CD4-positive, alpha-beta T cell treated with Interleukin-15 for 1 hour (primary cell): ENCODE measurements around the gene MEGF11.

Source experiments
- DNase-seq: peaks from one replicate; pipeline ENCODE4 v3.0.0-alpha.2; 2020

Gene MEGF11

DNA sequence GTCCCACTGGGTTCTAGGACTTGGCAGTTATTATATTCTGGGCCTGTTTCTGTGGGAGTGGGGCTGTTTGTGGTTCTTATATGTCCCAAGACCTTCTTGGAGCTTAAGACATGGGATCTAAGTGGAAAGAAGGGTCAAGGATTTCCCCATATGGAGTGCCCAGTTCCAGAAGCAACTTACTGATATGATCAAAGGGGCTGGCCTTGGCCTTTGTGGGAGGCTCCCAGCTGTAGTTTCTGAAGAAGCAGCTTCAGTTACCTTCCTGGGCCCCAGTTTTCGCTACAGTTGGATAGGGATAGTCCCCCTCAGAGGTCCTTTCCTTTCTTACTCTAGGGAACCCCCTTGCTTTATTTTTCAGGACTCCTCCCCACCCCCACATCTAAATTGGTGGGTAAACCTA is 328.2 kb downstream of the MEGF11 start:
- no peak for DNase-seq

DNA sequence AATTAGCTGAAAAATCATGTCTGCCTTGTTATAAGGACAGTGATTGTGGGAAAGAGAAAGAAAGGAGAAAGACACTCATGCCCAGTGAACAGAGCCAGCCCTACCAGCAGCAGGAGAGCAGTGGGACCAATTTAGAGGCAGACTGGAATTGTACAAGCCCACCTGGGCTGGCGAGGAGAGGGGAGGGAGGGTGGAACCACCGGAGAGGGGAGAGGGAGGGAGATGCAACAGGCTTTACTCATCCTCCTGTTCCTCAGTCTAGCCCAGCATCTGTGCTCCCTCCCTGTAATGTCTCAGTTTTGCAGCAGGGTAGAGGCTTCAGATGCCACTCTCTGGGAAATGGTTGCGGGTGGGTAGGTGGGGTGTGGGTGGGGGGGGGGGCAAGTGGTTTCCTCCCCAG is 329.5 kb downstream of the MEGF11 start:
- no peak for DNase-seq

DNA sequence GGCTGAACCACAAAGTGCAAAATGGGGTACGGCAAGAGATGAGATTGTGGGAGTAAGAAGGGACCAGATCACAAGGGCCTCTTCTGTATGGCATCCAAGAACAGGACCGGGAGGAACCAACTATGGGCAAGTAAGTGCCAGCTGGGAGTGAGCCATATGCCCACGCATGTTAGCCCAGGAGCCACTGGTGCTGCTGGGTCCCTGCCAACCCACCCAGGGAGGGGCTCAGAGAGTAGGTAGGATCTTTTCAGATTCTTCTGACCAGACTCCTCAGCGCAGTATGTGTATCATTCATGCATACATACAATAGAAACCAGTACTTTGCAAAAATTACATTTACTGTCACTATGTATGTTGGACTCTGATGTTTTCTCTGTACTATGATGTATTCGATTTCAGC is 330.3 kb downstream of the MEGF11 start:
- DNase-seq = no peak

DNA sequence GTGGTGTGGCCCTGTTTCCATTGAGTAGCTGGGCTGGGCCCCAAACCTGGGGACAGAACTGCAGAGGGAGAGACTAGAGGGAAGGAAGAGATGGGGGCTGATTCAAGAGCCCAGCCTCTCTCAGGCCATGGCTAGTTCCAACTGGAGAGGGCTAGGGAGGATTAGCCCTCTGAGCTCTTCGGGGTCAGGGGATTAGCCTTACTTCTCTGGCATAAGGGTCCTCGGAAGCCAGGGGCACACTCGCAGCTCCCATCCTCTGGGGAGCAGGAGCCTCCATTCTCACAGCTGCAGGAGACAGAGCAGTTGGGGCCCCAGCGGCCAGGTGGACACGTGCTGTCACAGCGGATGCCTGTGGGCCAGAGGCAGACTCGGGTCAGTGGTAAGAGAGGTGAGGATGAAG is 330.9 kb downstream of the MEGF11 start:
- no peak for DNase-seq

DNA sequence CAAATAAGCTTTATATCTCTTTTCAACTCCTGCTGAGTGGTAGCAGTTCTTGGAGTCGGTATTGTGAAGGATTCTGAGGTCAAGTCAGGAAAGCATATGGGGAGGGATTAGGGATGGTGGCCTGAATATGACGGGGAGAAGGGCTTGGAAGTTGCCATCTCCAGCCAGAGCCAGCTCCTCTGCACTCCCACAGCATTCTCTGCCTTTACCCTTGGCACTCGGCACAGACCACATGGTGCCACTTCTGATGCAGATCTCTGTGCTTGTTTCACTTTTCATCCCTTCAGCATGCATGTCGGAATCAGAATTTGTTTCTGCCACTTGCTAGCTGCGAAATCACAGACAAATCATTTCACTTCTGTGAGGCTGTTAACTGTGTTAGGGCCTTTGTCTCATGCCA is 331.8 kb downstream of the MEGF11 start:
- no peak for DNase-seq

DNA sequence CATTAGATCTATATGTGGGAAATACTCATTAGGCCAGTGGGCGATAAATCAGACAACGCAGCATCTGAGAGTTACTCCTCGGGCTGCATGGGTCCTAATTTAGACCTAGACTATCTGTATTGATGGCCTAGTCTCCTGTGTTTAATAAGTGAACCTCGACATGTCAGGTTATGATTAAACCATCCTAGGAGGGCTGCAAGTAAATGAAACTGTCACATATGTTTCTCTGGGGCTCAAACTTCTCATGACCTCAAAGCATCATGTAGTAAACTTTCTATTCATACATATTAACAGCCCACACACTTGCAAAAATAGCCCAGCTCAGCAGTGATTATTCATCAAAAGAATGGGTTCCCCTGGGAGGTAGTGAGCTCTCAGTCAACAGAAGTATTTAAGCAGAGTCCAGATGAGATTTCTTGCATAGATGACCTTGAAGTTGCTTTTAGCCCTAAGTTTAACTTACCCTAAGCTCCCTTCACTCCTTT is 332.7 kb downstream of the MEGF11 start:
- no peak for DNase-seq

DNA sequence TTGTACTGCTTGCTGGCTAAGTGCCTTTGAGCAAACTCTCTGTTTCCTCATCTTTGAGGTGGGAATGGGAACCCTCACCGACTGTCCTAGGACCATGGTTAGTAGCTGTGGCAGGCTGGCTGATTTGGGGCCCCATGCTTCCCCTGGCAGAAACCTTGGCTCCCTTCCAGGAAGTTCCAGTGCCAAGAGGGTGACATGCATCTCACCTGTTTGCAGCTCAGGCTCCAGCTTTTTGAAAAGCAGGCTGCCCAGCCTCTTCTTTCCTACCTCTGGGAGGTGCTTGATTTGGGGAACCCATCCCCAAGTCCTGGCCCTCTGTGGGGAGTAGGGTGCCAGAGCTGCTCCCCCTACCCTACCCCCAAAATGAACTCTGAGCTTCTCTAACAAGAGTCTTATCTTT is 333.4 kb downstream of the MEGF11 start:
- no peak for DNase-seq

DNA sequence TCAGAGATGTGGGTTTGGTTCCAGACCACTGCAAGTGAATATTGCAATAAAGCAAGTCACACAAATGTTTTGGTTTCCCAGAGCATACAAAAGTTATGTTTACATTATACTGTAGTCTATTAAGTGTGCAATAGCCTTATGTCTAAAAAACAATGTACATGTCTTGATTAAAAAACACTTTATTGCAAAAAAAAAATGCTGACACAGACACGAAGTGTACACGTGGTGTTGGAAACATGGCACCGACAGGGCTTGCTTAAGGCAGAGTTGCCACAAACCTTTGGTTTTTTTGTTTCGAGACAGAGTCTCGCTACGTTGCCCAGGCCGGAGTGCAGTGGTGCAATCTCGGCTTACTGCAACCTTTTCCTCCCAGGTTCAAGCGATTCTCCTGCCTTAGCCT is 334.2 kb downstream of the MEGF11 start:
- DNase-seq = no peak

DNA sequence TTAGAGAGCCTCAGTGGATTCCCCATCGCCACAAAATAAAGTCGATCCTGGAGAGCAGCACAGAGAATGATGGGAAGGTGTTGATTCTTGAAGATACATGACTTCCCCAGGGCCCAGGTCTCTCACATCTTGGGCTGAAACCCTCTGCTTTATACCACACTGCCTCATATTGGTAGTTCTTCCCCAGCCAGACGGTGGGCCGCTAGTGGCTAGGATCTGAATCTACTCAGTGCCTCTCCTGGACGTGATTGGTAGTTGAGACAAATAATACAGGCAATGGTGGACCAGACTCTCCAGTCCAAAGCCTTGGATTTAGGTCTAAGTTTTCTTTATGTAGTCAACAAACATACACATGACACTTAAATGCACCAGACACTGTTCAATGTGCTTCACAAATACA is 334.6 kb downstream of the MEGF11 start:
- no peak for DNase-seq

DNA sequence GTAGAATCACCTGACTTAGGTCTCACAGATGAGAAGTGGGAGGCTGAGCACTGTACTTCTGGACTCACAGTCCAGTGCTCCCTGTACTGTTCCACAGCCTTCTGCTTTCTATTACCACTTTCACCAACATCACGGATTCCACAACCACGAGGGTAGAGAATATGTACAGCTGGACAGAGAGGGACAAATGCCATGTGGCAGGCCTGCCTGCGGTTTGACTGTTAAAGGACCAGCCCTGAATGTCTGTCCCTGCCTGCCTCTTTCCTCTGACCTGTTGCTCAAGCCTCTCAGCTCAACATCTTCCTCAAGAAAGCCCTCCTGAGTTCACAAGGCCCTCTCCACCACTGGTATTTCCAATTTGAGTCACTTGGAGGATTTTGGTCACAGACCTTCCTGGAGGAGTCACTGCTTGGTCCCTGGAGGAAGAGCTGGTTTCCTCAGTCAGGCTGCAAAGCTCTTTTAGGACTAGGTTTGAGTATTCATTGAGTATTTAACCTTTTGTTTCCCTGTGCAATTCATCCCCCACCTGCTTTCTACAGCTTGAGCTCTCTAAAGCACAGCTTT is 335.1 kb downstream of the MEGF11 start:
- DNase-seq = no peak

DNA sequence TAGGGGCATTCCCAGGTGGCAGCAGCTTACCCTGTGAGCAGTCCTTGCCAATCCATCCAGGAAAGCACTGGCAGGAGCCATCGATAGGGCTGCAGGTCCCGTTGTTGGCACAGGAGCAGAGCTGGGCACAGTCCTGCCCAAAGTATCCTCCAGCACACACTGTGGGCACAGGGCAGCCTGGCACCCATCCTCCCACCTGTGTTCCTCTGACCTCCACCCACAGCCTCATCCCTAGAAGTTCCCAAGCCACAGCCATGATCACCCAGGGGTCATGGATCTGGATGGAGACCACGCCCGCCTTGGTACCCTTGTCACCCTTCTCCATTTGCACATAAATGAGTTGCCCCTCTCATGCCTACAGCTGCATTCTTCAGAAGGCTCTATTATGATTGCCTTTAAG is 335.6 kb downstream of the MEGF11 start:
- DNase-seq = no peak

DNA sequence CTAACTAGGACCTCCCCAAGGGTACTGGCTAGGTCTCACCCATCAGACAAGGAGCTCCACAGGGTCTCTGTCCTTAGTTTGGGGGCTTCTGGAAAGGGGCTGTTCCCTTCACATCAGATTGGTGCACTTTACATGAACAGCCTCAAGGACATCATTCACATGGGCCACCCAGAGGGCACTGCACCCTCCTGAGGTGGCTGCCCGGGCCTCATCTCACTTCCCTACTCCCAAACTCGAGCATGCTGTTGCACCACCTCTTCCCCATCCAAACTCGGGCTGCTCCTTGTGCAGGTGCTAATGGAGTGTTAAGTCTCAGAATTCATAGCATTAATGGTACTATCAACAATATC is 336.2 kb downstream of the MEGF11 start:
- no peak for DNase-seq

DNA sequence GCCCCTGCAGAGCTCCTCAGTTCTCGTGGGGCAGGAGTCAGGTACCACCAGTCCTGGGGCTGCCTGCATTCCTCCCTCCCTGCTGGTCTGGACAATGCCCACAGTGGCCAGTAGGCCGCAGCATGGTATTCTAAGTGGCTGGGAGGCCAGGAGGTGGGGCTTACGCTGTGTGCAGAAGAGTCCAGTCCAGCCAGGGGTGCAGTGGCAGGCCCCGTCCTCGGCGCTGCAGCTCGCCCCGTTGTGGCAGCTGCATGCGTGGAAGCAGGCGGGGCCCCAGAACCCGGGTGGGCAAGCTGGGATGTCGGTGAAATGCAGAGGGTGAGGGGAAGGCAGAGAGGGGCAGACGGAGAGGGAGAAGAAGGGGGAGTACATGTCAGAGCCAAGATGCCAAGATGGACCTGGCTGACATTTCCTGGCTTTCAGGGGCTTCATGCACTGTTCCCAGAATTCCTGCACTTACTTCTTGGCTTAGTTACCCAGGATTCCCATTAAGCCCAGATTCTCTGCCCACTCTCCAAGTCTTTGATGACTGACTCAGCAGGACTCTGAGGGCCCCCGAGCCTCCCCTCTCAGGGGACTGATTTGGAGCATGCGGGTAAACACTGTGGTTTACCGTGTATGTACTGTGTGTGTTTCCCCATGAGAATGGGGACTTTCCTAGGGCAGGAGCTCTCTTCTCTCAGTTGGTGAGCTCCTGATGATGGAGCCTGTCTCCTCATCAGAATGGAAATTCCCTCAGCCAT is 336.7 kb downstream of the MEGF11 start:
- DNase-seq = peak; percentile 37

DNA sequence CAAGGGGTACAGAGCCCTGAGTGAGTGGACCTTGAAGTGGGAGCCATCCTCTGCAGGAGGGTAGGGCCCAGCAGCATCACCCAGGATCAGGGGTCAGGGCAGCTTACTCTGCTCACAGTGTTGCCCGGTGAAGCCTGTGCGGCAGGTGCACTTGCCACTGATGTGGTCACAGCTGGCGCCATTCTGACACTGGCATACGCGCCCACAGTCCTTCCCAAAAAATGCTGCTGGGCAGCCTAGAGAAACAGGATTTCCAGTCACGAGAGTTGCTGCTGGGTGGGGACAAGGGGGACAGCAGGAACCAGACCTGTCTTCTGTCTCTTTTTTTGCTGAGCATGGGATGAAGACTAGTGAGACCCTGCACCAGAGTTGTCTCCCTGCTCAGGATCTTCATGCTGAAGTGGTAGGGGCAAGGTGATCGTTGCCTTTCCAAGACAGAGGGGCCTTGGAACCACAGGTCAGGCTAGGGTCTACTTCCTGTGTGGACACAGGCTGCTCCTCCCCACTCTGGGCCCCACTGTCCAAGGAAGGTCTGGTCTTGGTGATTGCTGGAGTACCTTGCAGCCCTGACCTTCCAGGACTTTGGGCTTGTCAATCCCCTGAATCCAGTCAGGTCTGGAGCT is 337.4 kb downstream of the MEGF11 start:
- DNase-seq = no peak

DNA sequence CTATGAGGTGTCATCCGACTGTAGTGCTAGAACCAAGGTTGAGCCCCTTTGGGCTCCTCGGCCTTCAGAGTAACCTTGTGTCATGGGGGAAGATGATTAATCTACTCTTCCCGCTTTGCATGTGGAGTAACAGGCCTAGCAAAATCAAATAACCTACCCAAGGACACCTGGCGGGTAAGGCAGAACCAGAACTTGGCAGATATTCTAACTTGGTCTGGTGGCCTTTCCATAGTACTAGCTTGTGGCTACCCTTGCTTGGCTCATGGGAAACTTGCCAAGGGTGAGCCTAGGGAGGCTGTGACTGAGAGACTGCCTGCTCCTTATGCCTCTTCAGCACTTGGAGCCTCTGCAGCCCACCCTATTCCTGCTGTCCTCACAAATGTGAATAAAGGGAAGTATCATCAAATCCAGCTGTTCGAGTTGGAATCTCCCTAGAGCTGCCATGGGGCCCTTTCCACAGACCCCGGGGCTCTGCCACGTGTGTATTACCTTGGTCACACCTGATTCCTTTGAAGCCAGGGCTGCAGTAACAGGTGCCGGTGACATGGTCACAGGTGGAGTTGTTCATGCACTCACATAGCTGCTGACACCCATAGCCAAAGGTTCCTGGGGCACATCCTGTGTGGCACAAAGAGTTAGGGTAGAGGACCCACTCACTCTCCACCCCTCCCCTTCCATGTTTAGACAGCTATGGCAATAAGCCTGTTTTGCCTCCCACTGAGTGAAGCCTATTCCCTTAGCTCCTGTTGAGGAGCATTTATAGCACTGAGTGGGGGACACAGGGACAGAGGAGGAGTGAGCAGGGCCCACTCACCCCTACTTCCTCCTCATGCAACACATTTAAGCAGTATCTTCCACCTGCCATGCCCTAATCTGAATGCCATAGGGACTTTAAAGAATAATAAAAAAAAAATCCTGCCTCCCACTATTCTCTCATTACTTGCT is 338.3 kb downstream of the MEGF11 start:
- no peak for DNase-seq

DNA sequence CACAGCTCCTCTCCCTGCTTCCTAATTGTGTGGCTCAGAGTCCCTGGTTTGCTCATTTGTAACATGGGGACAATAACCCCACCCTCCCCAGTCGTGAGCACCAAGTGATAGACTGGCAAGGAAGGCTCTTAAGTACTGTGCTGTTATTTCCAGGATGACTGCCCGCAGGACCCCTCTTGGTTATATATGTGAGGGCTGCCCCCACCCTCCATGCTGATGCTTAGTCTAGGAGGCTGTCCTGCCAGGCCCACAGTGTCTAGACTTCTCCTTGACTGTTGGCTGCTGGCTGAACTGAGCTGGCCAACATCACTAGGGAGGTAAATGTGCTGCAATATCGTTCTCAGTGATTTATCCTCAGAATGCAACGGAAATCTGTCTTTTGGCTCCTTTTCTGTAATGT is 339.2 kb downstream of the MEGF11 start:
- no peak for DNase-seq

DNA sequence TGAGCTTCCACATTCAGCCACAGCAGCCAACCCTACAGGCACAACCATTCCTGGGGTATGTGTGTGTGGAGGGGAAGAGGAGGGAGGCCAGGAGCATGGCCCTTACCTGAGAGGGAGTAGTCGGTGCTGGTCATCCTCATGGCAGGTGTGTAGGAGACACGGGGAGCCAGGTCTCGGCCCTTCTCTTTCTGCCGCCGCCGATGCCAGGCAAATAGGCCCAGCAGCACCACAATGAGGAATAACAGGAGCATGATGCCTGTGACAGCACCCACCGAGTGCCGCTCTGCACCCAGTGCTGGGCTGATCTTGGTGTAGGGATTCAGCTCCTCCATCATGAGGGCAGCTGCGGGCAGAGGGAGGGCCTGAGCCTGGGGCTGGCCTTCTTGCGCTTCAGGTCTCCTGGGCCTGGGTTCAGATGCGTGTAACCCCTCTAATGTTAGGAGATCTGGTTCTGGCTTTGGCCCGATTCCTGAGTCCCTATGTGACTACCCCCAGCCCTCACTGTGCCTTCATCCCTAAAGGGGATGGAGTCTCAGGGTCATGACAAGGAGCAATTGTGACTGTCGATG is 339.8 kb downstream of the MEGF11 start:
- DNase-seq = no peak

DNA sequence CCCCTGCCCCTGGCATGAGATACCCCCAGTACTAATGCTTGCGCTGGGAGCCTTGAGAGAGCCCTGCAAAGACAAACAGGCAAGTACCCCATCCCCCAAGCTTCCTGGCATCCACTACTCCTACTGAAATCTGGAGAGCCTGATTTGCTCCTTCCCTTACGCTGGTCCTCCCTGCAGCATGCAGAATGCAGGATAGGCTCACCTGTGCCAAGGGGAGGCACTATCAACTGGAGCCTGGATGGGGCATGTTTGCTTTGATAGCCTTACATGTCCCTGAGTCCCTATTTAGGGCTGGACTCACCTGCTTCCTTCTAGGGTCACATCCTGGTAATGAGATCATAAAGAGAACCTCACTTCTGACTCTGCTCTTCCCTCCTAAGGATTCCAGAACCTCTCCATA is 341.3 kb downstream of the MEGF11 start:
- no peak for DNase-seq

DNA sequence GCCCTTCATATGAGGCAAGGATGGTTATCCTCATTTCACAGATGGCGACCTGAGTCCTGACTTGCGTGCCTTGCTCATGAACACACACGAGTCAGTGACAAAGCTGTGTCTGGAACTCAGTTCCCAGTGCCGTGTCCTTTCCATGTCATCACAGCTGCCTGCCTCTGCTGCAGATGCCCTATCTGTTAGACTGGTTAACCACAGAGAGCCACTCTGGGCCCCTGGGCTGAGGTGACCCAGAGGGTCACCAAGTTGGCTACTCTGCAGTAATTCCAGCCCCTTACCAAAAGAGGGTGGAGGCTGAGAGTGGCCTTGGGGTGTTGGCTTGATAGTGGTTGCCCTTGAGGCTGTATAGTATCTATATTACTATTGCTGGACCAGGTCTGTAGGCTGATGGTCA is 343.2 kb downstream of the MEGF11 start:
- DNase-seq = no peak

DNA sequence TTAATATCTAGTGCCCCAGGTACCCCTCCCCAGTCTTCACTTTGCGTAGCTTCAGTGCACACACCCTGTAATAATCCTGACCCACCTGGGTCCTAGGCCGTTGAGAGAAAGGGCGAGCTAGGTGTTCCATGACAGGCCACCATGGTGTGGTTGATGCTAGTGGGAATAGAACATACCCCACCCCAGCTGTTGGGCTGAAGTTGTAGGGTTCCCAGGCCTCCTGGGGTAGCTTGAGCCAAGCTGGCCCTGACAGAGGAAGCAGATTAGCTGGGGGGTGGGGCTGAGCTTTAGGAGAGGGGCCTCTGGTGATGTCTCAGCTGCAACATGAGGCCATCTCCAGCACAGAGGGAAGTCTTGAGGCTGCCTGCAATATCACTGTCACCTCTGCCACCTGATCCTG is 343.7 kb downstream of the MEGF11 start:
- DNase-seq = no peak

DNA sequence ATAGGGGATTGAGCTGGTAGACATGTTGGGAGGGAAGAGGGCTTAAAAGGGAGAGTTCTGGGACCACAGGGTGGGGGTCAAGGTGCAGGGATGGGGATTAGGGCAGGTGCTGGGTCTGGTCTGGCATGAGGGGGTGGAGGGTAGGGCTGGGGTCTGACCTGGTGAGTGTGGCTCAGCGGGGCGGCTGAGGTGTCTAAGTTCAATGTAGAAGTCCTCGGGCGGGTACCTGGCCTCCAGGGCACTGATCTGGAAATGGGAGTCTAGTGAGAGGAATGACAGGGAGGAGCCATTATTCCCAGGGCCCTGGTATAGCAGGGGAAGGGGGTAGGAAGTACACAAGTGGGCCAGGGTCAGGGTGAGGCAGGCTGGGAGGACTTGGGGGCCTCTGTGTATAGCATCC is 344.7 kb downstream of the MEGF11 start:
- DNase-seq = no peak

DNA sequence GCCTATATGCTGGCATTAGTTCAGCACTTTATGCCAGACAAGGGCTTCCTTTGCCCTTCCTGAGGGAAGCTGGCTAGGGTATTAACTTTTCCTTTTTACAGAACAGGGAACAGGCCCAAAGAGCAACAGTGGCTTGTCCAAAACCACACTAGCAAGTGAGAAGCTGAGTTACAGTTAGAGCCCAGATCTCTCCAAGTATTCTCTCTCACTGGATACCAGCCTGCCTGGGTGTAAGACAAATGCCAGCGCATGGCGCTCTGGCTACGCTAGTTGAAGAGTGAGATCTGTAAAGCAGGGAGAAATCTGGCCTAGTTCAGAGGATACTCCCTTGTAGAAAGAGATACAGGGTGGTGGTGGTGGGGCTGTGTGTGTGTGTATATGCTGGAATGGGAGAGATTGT is 345.9 kb downstream of the MEGF11 start:
- DNase-seq = no peak

DNA sequence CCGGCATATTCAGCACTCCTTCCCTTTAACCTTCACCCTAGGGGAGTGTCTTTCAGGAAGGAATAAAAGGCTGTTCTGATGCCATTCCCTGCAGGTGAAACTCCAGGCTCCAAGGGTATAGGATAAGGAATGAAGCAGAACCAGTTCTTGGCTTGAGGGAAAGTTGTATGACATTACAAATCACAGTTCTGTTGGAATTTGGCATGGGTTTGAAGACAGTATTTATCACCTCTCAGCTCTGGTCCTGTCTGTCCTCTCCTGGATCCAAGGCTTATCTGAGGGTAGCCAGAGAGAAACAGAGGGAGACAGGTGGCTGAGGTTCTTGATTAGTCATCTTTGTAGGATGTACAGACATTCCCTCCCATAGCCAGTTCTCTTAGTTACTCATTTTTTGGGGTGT is 347.2 kb downstream of the MEGF11 start:
- no peak for DNase-seq
